HepG2 (cell line): ENCODE measurements around the gene SH3BGRL2. TPM values are rescaled to one million over a fixed set of nuclear protein-coding genes. Genes with fewer than 3 reads are reported as not detected.

Experiments
- ATAC-seq: fragments of 200-7000 bp; cut with Tn5 transposase; 3 replicates; pipeline ENCODE4 v1.9.1; 2020; ENCODE audit warnings: mild to moderate bottlenecking, moderate library complexity
- BruUV-seq: library from RNA; stranded (reverse); fragments of 400-500 nt; replicated peaks from 2 replicates; lab custom pipeline; 2021; lab: Mats Ljungman, UMichigan
- CTCF ChIA-PET: fragments of 300-600 bp; formaldehyde crosslinking; extraction: SDS; loops from one replicate; lab custom pipeline; 2021; ENCODE audit warnings: low total read pairs, inconsistent platforms, low intra/inter-chr PET ratio; lab: Yijun Ruan, JAX
- POLR2A ChIA-PET: fragments of 350-600 bp; sonication (Branson Sonifier 250); formaldehyde crosslinking; loops from one replicate; lab custom pipeline; 2020; ENCODE audit warnings: antibody characterized with exemption, inconsistent platforms; lab: Yijun Ruan, JAX
- DNase-seq: peaks from one replicate; pipeline ENCODE4 v3.0.0-alpha.2; 2015; ENCODE audit warnings: low spot score
- FAIRE-seq: peaks from 3 replicates; lab custom pipeline; 2011; peaks lifted over from hg19 to GRCh38; lab: Jason Lieb, UNC
- H2AFZ ChIP-seq: one replicate; pipeline ENCODE4 v1.6.1; 2011; ENCODE audit warnings: low read length, inconsistent platforms
- H3K27ac ChIP-seq: fragments of 300-600 bp; 3 replicates; pipeline ENCODE4 v1.8.0; 2011; ENCODE audit warnings: mixed run types, mild to moderate bottlenecking, mixed read lengths, low read length, inconsistent platforms; ENCODE audit not compliant: insufficient read depth; ENCODE audit errors: extremely low read length
- H3K27me3 ChIP-seq, 2 experiments: fragments of 200-600 bp in 1 of 2; 2 replicates in 1 of 2; 3 replicates in 1 of 2; pipeline versions ENCODE4 v1.6.0 to v1.8.0; 2011; ENCODE audit warnings: low read length in 2 of 2, mild to moderate bottlenecking in 2 of 2, moderate library complexity in 2 of 2, inconsistent platforms in 1 of 2; ENCODE audit not compliant: insufficient read depth in 2 of 2, control insufficient read depth in 1 of 2
- H3K36me3 ChIP-seq, 2 experiments: fragments of 200-600 bp in 1 of 2; replicated peaks in 1 of 2; 2 replicates in 1 of 2; 3 replicates in 1 of 2; pipeline versions ENCODE4 v1.5.1 to v1.8.0; 2011; ENCODE audit warnings: low read length in 2 of 2, inconsistent platforms in 1 of 2; ENCODE audit not compliant: insufficient read depth in 2 of 2, control insufficient read depth in 1 of 2
- H3K4me1 ChIP-seq: 2 replicates; pipeline ENCODE4 v1.5.1; 2012; ENCODE audit warnings: low read length, inconsistent platforms; ENCODE audit not compliant: insufficient read depth
- H3K4me2 ChIP-seq: 2 replicates; pipeline ENCODE4 v1.6.0; 2011; ENCODE audit warnings: low read depth, low read length, inconsistent platforms
- H3K4me3 ChIP-seq, 3 experiments: fragments of 200-600 bp in 1 of 3; sonication (generic), shearing (Covaris generic) in 1 of 3; replicated peaks in 1 of 3; 2 replicates each; pipeline ENCODE4 v1.5.1; 2011 to 2016; ENCODE audit warnings: low read length in 3 of 3, inconsistent platforms in 2 of 3, low read depth in 2 of 3, mild to moderate bottlenecking in 2 of 3, control low read depth in 1 of 3, mixed read lengths in 1 of 3; ENCODE audit not compliant: insufficient read depth in 1 of 3
- H3K79me2 ChIP-seq: one replicate; pipeline ENCODE4 v1.6.1; 2011; ENCODE audit warnings: low read length, inconsistent platforms; ENCODE audit not compliant: insufficient read depth
- H3K9ac ChIP-seq: 2 replicates; pipeline ENCODE4 v1.6.0; 2011; ENCODE audit warnings: mild to moderate bottlenecking, low read depth, low read length, inconsistent platforms; ENCODE audit not compliant: insufficient read depth
- H3K9me3 ChIP-seq: 2 replicates; pipeline ENCODE4 v1.5.1; 2012; ENCODE audit warnings: mild to moderate bottlenecking, low read length
- H4K20me1 ChIP-seq: 2 replicates; pipeline ENCODE4 v1.6.0; 2011; ENCODE audit warnings: inconsistent platforms, mild to moderate bottlenecking, low read length, moderate library complexity; ENCODE audit not compliant: insufficient read depth
- DPF2 ChIP-seq: sonication (generic); formaldehyde crosslinking; IDR thresholded peaks from 2 replicates; pipeline ENCODE4 v1.4.0; 2020; ENCODE audit warnings: mild to moderate bottlenecking, low read depth, missing genetic modification reagents, borderline replicate concordance
- HCFC1 ChIP-seq: fragments of 150-350 bp; IDR thresholded peaks from 2 replicates; pipeline ENCODE4 v1.6.1; 2014; ENCODE audit warnings: low read depth, low read length
- REL ChIP-seq: sonication (generic); formaldehyde crosslinking; conservative IDR thresholded peaks from 2 replicates; pipeline ENCODE4 v1.8.0; 2022; ENCODE audit warnings: mild to moderate bottlenecking, missing genetic modification reagents, moderate library complexity
- ZMAT3 ChIP-seq: sonication (generic); formaldehyde crosslinking; conservative IDR thresholded peaks from 2 replicates; pipeline ENCODE4 v1.7.0; 2021; ENCODE audit warnings: missing genetic modification reagents
- ZNF263 ChIP-seq: sonication (generic); formaldehyde crosslinking; IDR thresholded peaks from 2 replicates; pipeline ENCODE4 v1.4.0; 2020; ENCODE audit warnings: missing genetic modification reagents
- ZNF547 ChIP-seq: sonication (generic); formaldehyde crosslinking; IDR thresholded peaks from 2 replicates; pipeline ENCODE4 v1.5.1; 2020; ENCODE audit warnings: mild to moderate bottlenecking, missing genetic modification reagents
- ZNF558 ChIP-seq: sonication (generic); formaldehyde crosslinking; IDR thresholded peaks from 2 replicates; pipeline ENCODE4 v1.9.0; 2022; ENCODE audit warnings: mild to moderate bottlenecking, missing genetic modification reagents, borderline replicate concordance
- ZSCAN25 ChIP-seq: sonication (generic); formaldehyde crosslinking; IDR thresholded peaks from 2 replicates; pipeline ENCODE4 v1.8.0; 2022; ENCODE audit warnings: mild to moderate bottlenecking, missing genetic modification reagents
- in situ Hi-C: cut with HindIII; loops from 2 replicates; pipeline ENCODE4 v1.10.0; 2017; ENCODE audit warnings: low pct_unique_long_range_greater_than_20kb; ENCODE audit not compliant: extremely low pct_ligation_motif_present
- intact Hi-C: fragments of 100-400 bp; cut with micrococcal nuclease; formaldehyde crosslinking; loops from one replicate; pipeline ENCODE4 v1.10.0; 2022; ENCODE audit not compliant: unreplicated experiment
- polyA plus RNA-seq, 8 experiments: library from polyadenylated mRNA; depleted of rRNA in 3 of 8; stranded (reverse) in 7 of 8; unstranded in 1 of 8; fragments of >200 nt; fragmentation: Illumina TruSeq in 4 of 8; extraction: Trizol in 4 of 8; gene quantifications; 2 replicates each; pipeline versions ENCODE4 v1.2.1 to v1.2.3, GENCODE V29; 2011 to 2016; ENCODE audit warnings: low read depth in 4 of 8, missing spikeins in 1 of 8, mixed read lengths in 1 of 8; ENCODE audit not compliant: insufficient read depth in 1 of 8
- total RNA-seq, 5 experiments: library from RNA; depleted of rRNA; stranded (reverse); fragments of >200 nt; fragmentation: Illumina TruSeq; extraction: Trizol; gene quantifications; 2 replicates each; pipeline ENCODE4 v1.2.3, GENCODE V29; 2016; ENCODE audit warnings: low read depth in 1 of 5
- TF ChIP-seq, protein P1 (sequence below): sonication (generic); formaldehyde crosslinking; IDR thresholded peaks from 2 replicates; pipeline ENCODE4 v1.4.0; 2020; ENCODE audit warnings: missing genetic modification reagents, borderline replicate concordance

The SH3BGRL2 gene
- total and polyA plus RNA-seq, 2 of the 13 experiments (the other 11 are each of a cell fraction or from before 2014, with no cell fraction given) = 10.9 to 28.8 TPM

DNA sequence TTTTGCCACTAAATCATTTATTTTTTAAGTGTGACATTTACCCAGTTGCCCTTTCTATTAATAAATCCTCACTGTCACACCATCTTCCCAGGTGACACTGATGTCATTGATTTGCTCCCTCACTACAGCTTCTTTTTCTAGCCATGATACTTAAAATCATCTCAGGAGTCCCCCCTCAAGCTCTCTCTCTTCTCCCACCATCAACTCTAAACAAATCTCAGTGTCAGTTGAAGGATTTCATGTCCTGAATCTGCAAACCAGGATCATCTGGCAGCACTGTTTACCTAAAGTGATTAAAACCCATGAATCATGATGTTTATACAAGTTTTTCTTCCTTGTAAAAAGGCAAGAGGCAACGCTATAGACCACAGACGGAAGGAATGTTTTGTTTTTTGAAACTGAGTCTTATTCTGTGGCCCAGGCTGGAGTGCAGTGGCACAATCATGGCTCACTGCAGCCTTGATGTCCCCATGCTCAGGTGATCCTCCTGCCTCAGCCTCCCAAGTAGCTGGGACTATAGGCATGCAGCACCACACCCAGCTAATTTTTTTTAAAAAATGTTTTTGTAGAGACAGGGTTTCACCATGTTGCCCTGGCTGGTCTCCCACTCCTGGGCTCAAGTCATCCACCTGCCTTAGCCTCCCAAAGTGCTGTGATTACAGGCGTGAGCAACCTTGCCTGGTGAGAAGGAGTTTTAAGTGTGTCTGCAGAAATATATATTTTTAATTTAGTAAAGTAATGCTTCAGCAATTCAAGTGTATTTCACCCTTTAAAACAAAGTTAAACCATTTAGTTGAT lies 30.1 kb upstream of the SH3BGRL2 start (continued):
- no peak for TF ChIP-seq REL (CRISPR knock-in tag)

DNA sequence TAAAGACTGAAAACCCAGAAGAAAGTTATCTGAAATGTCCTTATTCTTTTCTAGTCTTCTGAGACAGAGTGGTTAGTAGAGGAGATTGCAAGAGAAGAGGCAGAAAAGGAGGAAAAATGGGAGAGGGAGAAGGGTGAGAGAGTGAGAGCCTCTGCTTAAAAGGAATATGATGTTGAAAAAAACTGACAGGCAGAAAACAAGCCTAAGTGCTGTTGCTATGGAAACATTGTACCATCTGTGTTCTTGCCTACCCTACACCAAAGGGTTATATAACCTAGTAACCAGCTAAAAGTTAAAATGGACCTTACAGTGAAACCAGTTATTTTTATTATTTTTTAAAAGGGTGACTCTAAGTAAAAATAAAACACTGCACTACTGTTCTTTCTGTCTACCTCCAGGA lies 28.3 kb upstream of the SH3BGRL2 start:
- H3K27me3 ChIP-seq = no peaks in the 10 kb centered on the region
- DNase-seq (no peak), ATAC-seq (no peak), FAIRE-seq (no peak)
- intact Hi-C loops = no loop called here
- H3K36me3 ChIP-seq = no peaks in the 10 kb centered on the region
- POLR2A ChIA-PET = no interaction called here
- H3K4me3 ChIP-seq = no peak overlapping the region
- BruUV-seq = no TSS peak
- no peaks in the 10 kb centered on the region for H3K9me3 ChIP-seq
- H4K20me1 ChIP-seq = no peaks in the 10 kb centered on the region
- H3K27ac ChIP-seq = no peak overlapping the region
- no peak overlapping the region for H3K4me2 ChIP-seq
- H3K79me2 ChIP-seq = no peaks in the 10 kb centered on the region
- CTCF ChIA-PET = no interaction called here
- peaks cover 69% of the 10 kb centered on the region for H3K4me1 ChIP-seq
- H3K9ac ChIP-seq = no peak overlapping the region
- TF ChIP-seq ZNF558 (CRISPR knock-in tag) (no peak), HCFC1 (no peak), ZSCAN25 (CRISPR knock-in tag) (no peak), ZNF263 (CRISPR knock-in tag) (no peak), ZNF547 (CRISPR knock-in tag) (no peak), DPF2 (no peak), ZMAT3 (CRISPR knock-in tag) (no peak)
- TF ChIP-seq, protein P1, sequence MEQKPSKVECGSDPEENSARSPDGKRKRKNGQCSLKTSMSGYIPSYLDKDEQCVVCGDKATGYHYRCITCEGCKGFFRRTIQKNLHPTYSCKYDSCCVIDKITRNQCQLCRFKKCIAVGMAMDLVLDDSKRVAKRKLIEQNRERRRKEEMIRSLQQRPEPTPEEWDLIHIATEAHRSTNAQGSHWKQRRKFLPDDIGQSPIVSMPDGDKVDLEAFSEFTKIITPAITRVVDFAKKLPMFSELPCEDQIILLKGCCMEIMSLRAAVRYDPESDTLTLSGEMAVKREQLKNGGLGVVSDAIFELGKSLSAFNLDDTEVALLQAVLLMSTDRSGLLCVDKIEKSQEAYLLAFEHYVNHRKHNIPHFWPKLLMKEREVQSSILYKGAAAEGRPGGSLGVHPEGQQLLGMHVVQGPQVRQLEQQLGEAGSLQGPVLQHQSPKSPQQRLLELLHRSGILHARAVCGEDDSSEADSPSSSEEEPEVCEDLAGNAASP (CRISPR knock-in tag) = no peak
- no peak overlapping the region for H2AFZ ChIP-seq
- in situ Hi-C loops = no loop called here
